ENCODE results near the gene TMEM175. TPM values are rescaled to one million over a fixed set of nuclear protein-coding genes. Genes with fewer than 3 reads are reported as not detected.

Gene TMEM175
- total RNA-seq, 2 experiments from 2014 or later = 12.5 to 33.1 TPM

Other genes with a start within 250 kb of the TMEM175 start
- gene SLC49A3, start 243.3 kb upstream of the TMEM175 start, total RNA-seq (2014; rRNA removed; shearing (Covaris generic)) = not detected in 2 replicates
- not detected in 2 replicates for gene SLC49A3, start 243.3 kb upstream of the TMEM175 start, total RNA-seq (2022)
- 33.8 and 43.7 TPM in 2 replicates for gene PCGF3, start 226.6 kb upstream of the TMEM175 start, total RNA-seq (2014; rRNA removed; shearing (Covaris generic))
- gene PCGF3, start 226.6 kb upstream of the TMEM175 start, total RNA-seq (2022) = 45.9 and 50.2 TPM in 2 replicates
- gene CPLX1, start 106.3 kb upstream of the TMEM175 start, total RNA-seq (2014; rRNA removed; shearing (Covaris generic)) = 0.25 and 0.57 TPM in 2 replicates
- gene CPLX1, start 106.3 kb upstream of the TMEM175 start, total RNA-seq (2022) = 0.21 and 0.28 TPM in 2 replicates
- 77.5 and 86.1 TPM in 2 replicates for gene GAK, start 144 bp upstream of the TMEM175 start, total RNA-seq (2014; rRNA removed; shearing (Covaris generic))
- 107 and 111 TPM in 2 replicates for gene GAK, start 144 bp upstream of the TMEM175 start, total RNA-seq (2022)
- 8.6 and 11.3 TPM in 2 replicates for gene DGKQ, start 41.1 kb downstream of the TMEM175 start, total RNA-seq (2014; rRNA removed; shearing (Covaris generic))
- gene DGKQ, start 41.1 kb downstream of the TMEM175 start, total RNA-seq (2022) = 13.0 and 15.2 TPM in 2 replicates
- gene IDUA, start 54.6 kb downstream of the TMEM175 start, total RNA-seq (2014; rRNA removed; shearing (Covaris generic)) = 9.3 and 15.7 TPM in 2 replicates
- 10.4 and 12.3 TPM in 2 replicates for gene IDUA, start 54.6 kb downstream of the TMEM175 start, total RNA-seq (2022)
- not detected in 2 replicates for gene SLC26A1, start 60.9 kb downstream of the TMEM175 start, total RNA-seq (2014; rRNA removed; shearing (Covaris generic))
- gene SLC26A1, start 60.9 kb downstream of the TMEM175 start, total RNA-seq (2022) = 0.30 TPM in 1 of 2 replicates, not detected in the other
- gene FGFRL1, start 79.2 kb downstream of the TMEM175 start, total RNA-seq (2014; rRNA removed; shearing (Covaris generic)) = 1.4 and 1.8 TPM in 2 replicates
- gene FGFRL1, start 79.2 kb downstream of the TMEM175 start, total RNA-seq (2022) = 2.7 and 3.1 TPM in 2 replicates
- gene RNF212, start 181.1 kb downstream of the TMEM175 start, total RNA-seq (2014; rRNA removed; shearing (Covaris generic)) = not detected in 2 replicates
- not detected in 2 replicates for gene RNF212, start 181.1 kb downstream of the TMEM175 start, total RNA-seq (2022)
- 4.7 and 8.4 TPM in 2 replicates for gene SPON2, start 240.1 kb downstream of the TMEM175 start, total RNA-seq (2014; rRNA removed; shearing (Covaris generic))
- 33.3 and 35.3 TPM in 2 replicates for gene SPON2, start 240.1 kb downstream of the TMEM175 start, total RNA-seq (2022)

Data from OCI-LY7 (cell line).